H1 (cell line): Measurements from ENCODE around the gene ANKRD11. TPM values are rescaled to one million over a fixed set of nuclear protein-coding genes. Genes with fewer than 3 reads are reported as not detected.
"Not testable (repeated sequence)": the region's sequence is repeated elsewhere in the genome, so short reads cannot be mapped to it uniquely, and the experiment has no call there.

Experiments used
- CTCF ChIA-PET: fragments of 300-600 bp; sonication (Branson Sonifier 250); formaldehyde crosslinking; loops from one replicate; lab custom pipeline; 2021; ENCODE audit not compliant: partially characterized antibody; lab: Charles Lee
- POLR2A ChIA-PET: fragments of 300-600 bp; sonication (Branson Sonifier 250); formaldehyde crosslinking; loops from one replicate; lab custom pipeline; 2021; ENCODE audit warnings: inconsistent platforms; ENCODE audit not compliant: partially characterized antibody; lab: Charles Lee
- DNase-seq, 2 experiments: peaks; one replicate each; pipeline versions ENCODE4 v3.0.0 to v3.0.0-alpha.2; 2010 to 2022; ENCODE audit warnings: low spot score in 2 of 2, low read depth in 1 of 2, mixed read lengths in 1 of 2
- FAIRE-seq: peaks from 2 replicates; lab custom pipeline; 2011; peaks lifted over from hg19 to GRCh38; lab: Jason Lieb, UNC
- H2AFZ ChIP-seq: 2 replicates; pipeline ENCODE4 v1.8.1; 2012; ENCODE audit warnings: low read length, inconsistent platforms
- H2AK5ac ChIP-seq: 2 replicates; pipeline ENCODE4 v1.6.1; 2013; ENCODE audit warnings: low read depth, low read length
- H2BK120ac ChIP-seq: replicated peaks from 2 replicates; pipeline ENCODE3; 2013; ENCODE audit warnings: low read depth, low read length, inconsistent platforms
- H2BK12ac ChIP-seq: 2 replicates; pipeline ENCODE4 v1.6.1; 2013; ENCODE audit warnings: low read depth, low read length
- H2BK15ac ChIP-seq: 2 replicates; pipeline ENCODE4 v1.6.1; 2013; ENCODE audit warnings: low read length
- H2BK20ac ChIP-seq: 2 replicates; pipeline ENCODE4 v1.6.1; 2013; ENCODE audit warnings: low read length
- H2BK5ac ChIP-seq: 2 replicates; pipeline ENCODE4 v1.6.1; 2013; ENCODE audit warnings: low read depth, low read length
- H3K14ac ChIP-seq: 2 replicates; pipeline ENCODE4 v1.6.1; 2013; ENCODE audit warnings: inconsistent platforms; ENCODE audit not compliant: insufficient read length
- H3K18ac ChIP-seq: 2 replicates; pipeline ENCODE4 v1.6.1; 2013; ENCODE audit warnings: low read length; ENCODE audit errors: extremely low read depth
- H3K23ac ChIP-seq: 2 replicates; pipeline ENCODE4 v1.6.1; 2013; ENCODE audit warnings: inconsistent platforms; ENCODE audit not compliant: insufficient read length
- H3K23me2 ChIP-seq: 2 replicates; pipeline ENCODE4 v1.6.1; 2013; ENCODE audit warnings: low read depth, low read length
- H3K27ac ChIP-seq: 2 replicates; pipeline ENCODE4 v1.6.1; 2011; ENCODE audit warnings: low read depth, low read length, inconsistent platforms
- H3K27me3 ChIP-seq, 4 experiments: replicated peaks in 1 of 4; 1 replicate in 1 of 4; 2 replicates in 3 of 4; pipeline versions ENCODE4 v1.6.1 to v1.8.1; 2011 to 2013; ENCODE audit warnings: low read length in 3 of 4, mild to moderate bottlenecking in 3 of 4, inconsistent platforms in 2 of 4, mixed read lengths in 2 of 4, moderate library complexity in 1 of 4; ENCODE audit not compliant: control insufficient read depth in 3 of 4, insufficient read depth in 3 of 4; ENCODE audit errors: extremely low read depth in 1 of 4
- H3K36me3 ChIP-seq, 4 experiments: 2 replicates each; pipeline versions ENCODE4 v1.6.1 to v1.8.1; 2011 to 2013; ENCODE audit warnings: mild to moderate bottlenecking in 4 of 4, low read length in 3 of 4, moderate library complexity in 2 of 4, control low read depth in 1 of 4, inconsistent platforms in 1 of 4; ENCODE audit not compliant: insufficient read depth in 4 of 4, control insufficient read depth in 2 of 4
- H3K4ac ChIP-seq: replicated peaks from 2 replicates; pipeline ENCODE3; 2013; ENCODE audit warnings: low read length, low read depth, mixed read lengths, inconsistent platforms; ENCODE audit not compliant: insufficient read length
- H3K4me1 ChIP-seq, 4 experiments: replicated peaks in 1 of 4; 1 replicate in 1 of 4; 2 replicates in 3 of 4; pipeline versions ENCODE4 v1.6.1 to v1.8.1; 2011 to 2013; ENCODE audit warnings: low read length in 3 of 4, inconsistent platforms in 2 of 4, mixed read lengths in 1 of 4; ENCODE audit not compliant: insufficient read depth in 4 of 4, control insufficient read depth in 3 of 4
- H3K4me2 ChIP-seq, 2 experiments: 2 replicates each; pipeline versions ENCODE4 v1.6.1 to v1.8.1; 2011 to 2013; ENCODE audit warnings: low read depth in 2 of 2, low read length in 2 of 2, control low read depth in 1 of 2, inconsistent platforms in 1 of 2, mild to moderate bottlenecking in 1 of 2; ENCODE audit not compliant: insufficient read depth in 1 of 2
- H3K4me3 ChIP-seq, 4 experiments: fragments of 200-600, 300-600 bp in 1 of 4; sonication (generic), shearing (Covaris generic), sonication (Bioruptor Twin) in 1 of 4; 2 replicates each; pipeline versions ENCODE4 v1.5.1 to v1.8.1; 2011 to 2016; ENCODE audit warnings: low read length in 4 of 4, low read depth in 3 of 4, control low read depth in 2 of 4, inconsistent platforms in 2 of 4, mild to moderate bottlenecking in 2 of 4, mixed read lengths in 1 of 4, moderate library complexity in 1 of 4; ENCODE audit not compliant: insufficient read depth in 2 of 4; ENCODE audit errors: extremely low read depth in 1 of 4
- H3K56ac ChIP-seq: replicated peaks from 2 replicates; pipeline ENCODE3; 2013; ENCODE audit warnings: low read depth, mild to moderate bottlenecking, mixed read lengths, low read length, inconsistent platforms; ENCODE audit not compliant: insufficient read length
- H3K79me1 ChIP-seq: 2 replicates; pipeline ENCODE4 v1.6.1; 2013; ENCODE audit warnings: low read depth, low read length, control low read depth
- H3K79me2 ChIP-seq, 2 experiments: 2 replicates each; pipeline versions ENCODE4 v1.6.1 to v1.8.1; 2012 to 2013; ENCODE audit warnings: low read length in 2 of 2, mild to moderate bottlenecking in 2 of 2, inconsistent platforms in 1 of 2; ENCODE audit not compliant: insufficient read depth in 2 of 2, control insufficient read depth in 1 of 2
- H3K9ac ChIP-seq, 4 experiments: replicated peaks in 1 of 4; 1 replicate in 1 of 4; 2 replicates in 3 of 4; pipeline versions ENCODE4 v1.6.1 to v1.8.1; 2011 to 2013; ENCODE audit warnings: low read depth in 3 of 4, low read length in 3 of 4, control low read depth in 2 of 4, mild to moderate bottlenecking in 2 of 4, moderate library complexity in 2 of 4, inconsistent platforms in 1 of 4; ENCODE audit errors: extremely low read depth in 1 of 4
- H3K9me3 ChIP-seq, 2 experiments: 2 replicates each; pipeline versions ENCODE4 v1.6.1 to v1.8.1; 2012 to 2013; ENCODE audit warnings: mild to moderate bottlenecking in 2 of 2, moderate library complexity in 2 of 2, control low read depth in 1 of 2, inconsistent platforms in 1 of 2, low read depth in 1 of 2, low read length in 1 of 2, mixed read lengths in 1 of 2; ENCODE audit not compliant: insufficient read depth in 2 of 2
- H4K20me1 ChIP-seq, 2 experiments: replicated peaks in 1 of 2; 2 replicates each; pipeline versions ENCODE3 to v1.8.1; 2011 to 2013; ENCODE audit warnings: inconsistent platforms in 2 of 2, low read length in 2 of 2, mild to moderate bottlenecking in 1 of 2; ENCODE audit not compliant: insufficient read depth in 2 of 2, control insufficient read depth in 1 of 2
- H4K5ac ChIP-seq: 2 replicates; pipeline ENCODE4 v1.6.1; 2013; ENCODE audit warnings: low read length, low read depth, mixed read lengths, inconsistent platforms; ENCODE audit not compliant: insufficient read length
- H4K8ac ChIP-seq: 2 replicates; pipeline ENCODE4 v1.8.0; 2013; ENCODE audit warnings: mild to moderate bottlenecking, moderate library complexity, low read length, inconsistent platforms; ENCODE audit not compliant: insufficient read depth; ENCODE audit errors: extremely low read depth
- H4K91ac ChIP-seq: replicated peaks from 2 replicates; pipeline ENCODE3; 2013; ENCODE audit warnings: low read length, mixed read lengths, inconsistent platforms; ENCODE audit not compliant: insufficient read length
- WGBS, 2 experiments: shearing (Covaris generic) in 1 of 2; methylation state at CpG; one replicate each; pipeline versions ENCODE4 v1.1.6 to v1.1.7; 2013 to 2015; ENCODE audit warnings: low lambda C conversion rate in 2 of 2, mixed read lengths in 2 of 2, inconsistent platforms in 1 of 2, low coverage in 1 of 2, missing lambda C conversion rate in 1 of 2; ENCODE audit not compliant: insufficient replicate concordance in 2 of 2, insufficient coverage in 1 of 2, insufficient read length in 1 of 2; ENCODE audit errors: extremely low coverage in 1 of 2, missing lambda C conversion rate in 1 of 2; 5-methylcytosine and 5-hydroxymethylcytosine counted together
- polyA plus RNA-seq, 7 experiments: library from polyadenylated mRNA; depleted of rRNA in 3 of 7; stranded (reverse) in 5 of 7; unstranded in 2 of 7; fragments of >200 nt in 5 of 7; fragments of 200-250 nt in 2 of 7; gene quantifications; 1 replicate in 5 of 7; 2 replicates in 1 of 7; 4 replicates in 1 of 7; pipeline versions ENCODE4 v1.2.1 to v1.2.3, GENCODE V29; 2011 to 2013; ENCODE audit warnings: missing spikeins in 2 of 7, mixed read lengths in 2 of 7
- total RNA-seq: library from RNA; stranded (reverse); fragmentation: NEBNext Ultra II Directional; extraction: Animal tissue kit (Norgen Biotek cat#: 25700); gene quantifications from 2 replicates; pipeline ENCODE4 v1.2.1, GENCODE V29; 2021

The ANKRD11 gene
- total and polyA plus RNA-seq, 2 of the 8 experiments (the other 6 are each of a cell fraction or from before 2014, with no cell fraction given) = 46.5 to 142 TPM

- H3K14ac ChIP-seq, H3K4ac ChIP-seq, H3K4me3 ChIP-seq, H2BK5ac ChIP-seq, H3K4me2 ChIP-seq, H2BK20ac ChIP-seq, H2BK15ac ChIP-seq, DNase-seq, H3K27ac ChIP-seq, H3K23ac ChIP-seq, H4K5ac ChIP-seq, H3K23me2 ChIP-seq, H2AK5ac ChIP-seq, H3K36me3 ChIP-seq, FAIRE-seq, H3K56ac ChIP-seq, H4K91ac ChIP-seq, H3K9ac ChIP-seq, H2AFZ ChIP-seq, H2BK120ac ChIP-seq, H3K18ac ChIP-seq, H4K8ac ChIP-seq, H3K9me3 ChIP-seq, H2BK12ac ChIP-seq, H3K27me3 ChIP-seq: not testable (repeated sequence)
- peaks cover 3 to 99% of the 10 kb centered on the region in 2 experiments for H3K79me2 ChIP-seq
- peaks cover 22% of the 10 kb centered on the region for H3K79me1 ChIP-seq
- WGBS, 2 experiments = 96% methylated on average over 4 of the region's 4 CpGs; no CpG with 5 or more reads in 1 of the 2 experiments
- ChIA-PET POLR2A (interaction anchor here (0.9 to 1.4 kb wide), 2 partner anchors 162 to 178 kb away, joined by 3 to 4 read pairs; partner anchors contain the start of gene SPG7), CTCF (interaction anchor here (0.5 to 1.3 kb wide), 6 partner anchors 17 to 96 kb away, joined by 3 to 4 read pairs (median 3); no protein-coding TSS in a partner anchor)
- peaks cover 5 to 23% (median 16%) of the 10 kb centered on the region in 4 experiments for H3K4me1 ChIP-seq
- peaks cover 28 to 50% of the 10 kb centered on the region in 2 experiments for H4K20me1 ChIP-seq
These were observed 160.6 kb downstream of the ANKRD11 start for GRCh38 chr16:89329830-89330176.
